ENCODE data around the gene SMTNL1.
"Not testable (repeated sequence)": the region's sequence is repeated elsewhere in the genome, so short reads cannot be mapped to it uniquely, and the experiment has no call there.

The SMTNL1 gene

DNA sequence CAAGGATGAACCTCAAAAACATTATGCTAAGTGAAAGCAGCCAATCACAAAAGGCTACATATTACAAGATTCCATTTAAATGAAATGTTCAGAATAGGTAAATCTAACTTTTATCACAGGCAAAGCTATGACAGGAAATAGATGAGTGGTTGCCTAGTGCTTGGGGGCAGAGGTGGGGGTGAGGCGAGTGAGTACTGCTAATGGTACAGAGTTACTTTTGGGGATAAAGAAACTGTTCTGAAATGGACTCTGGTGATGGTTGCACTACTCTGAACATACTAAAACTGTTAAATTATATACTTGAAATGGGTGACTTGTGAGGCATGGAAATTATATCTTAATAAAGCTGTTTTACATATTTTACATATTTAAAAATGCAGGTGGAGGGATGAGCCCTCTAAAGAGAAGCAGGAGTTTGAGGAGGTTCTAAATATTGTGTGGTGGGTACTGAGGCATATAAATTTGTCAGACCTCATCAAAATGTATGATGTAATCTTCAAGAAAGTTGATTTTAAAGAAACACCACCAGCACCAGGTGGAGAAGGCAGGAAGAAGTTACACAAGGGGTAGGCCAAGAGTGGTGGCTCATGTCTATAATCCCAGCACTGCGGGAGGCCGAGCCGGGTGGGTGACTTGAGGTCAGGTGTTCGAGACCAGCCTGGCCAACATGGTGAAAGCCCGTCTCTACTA lies 25.5 kb upstream of the SMTNL1 start:
- peak; percentile 18 for DNase-seq

DNA sequence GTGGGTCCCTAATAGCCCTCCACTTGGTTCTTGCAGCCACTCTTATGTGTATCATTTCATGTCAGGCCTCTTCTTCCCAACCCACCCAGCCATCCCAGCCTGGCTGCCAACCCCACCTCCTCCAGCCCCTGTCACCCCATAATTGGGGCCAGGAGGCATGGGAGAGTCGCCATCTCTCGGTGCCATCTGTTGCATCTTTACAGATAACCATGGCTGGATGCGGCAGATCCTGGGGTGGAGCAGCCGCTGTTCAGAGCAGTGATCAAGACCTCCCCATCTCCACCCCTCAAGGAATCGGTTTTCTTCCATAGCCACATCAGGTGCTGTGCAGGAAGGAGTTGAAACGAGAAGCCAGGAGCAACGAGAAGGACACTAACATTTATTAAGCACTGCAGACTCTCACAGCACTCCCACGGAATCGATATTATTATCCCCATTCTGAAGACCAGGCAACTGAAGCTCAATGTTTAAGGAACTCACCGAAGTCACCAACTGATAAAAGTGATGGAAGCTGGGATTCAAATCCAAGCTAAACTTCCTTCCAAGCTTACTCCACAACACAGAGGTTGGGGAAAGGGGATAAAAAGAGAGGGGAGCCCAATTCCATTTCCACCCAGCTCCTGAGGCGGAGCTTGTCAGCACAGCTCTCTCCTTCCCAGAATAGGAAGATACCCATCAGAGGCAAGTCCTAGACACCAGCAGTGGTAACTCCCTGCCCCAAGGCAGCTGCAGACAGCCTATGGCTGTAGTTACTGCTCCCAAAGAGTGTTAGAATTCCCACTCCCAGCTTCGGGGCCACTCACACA lies 24.5 kb upstream of the SMTNL1 start:
- DNase-seq = peak; percentile 71

DNA sequence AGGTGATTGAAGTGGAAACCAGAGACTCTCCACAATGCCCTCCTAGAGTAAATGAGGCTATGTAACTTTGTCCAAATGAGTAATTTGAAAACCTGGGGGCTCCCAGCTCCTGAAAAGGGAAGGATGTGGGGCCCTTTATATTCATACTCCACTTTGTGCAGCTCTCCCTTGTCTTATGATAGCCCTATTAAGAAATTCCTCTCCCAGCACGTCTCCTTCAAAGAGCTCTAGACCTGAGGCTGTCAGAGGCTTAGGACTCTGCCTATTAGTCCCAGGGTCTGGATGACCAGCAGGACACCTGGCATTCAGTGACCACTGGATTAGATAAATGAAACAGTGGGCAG lies 24.0 kb upstream of the SMTNL1 start:
- DNase-seq = no peak

DNA sequence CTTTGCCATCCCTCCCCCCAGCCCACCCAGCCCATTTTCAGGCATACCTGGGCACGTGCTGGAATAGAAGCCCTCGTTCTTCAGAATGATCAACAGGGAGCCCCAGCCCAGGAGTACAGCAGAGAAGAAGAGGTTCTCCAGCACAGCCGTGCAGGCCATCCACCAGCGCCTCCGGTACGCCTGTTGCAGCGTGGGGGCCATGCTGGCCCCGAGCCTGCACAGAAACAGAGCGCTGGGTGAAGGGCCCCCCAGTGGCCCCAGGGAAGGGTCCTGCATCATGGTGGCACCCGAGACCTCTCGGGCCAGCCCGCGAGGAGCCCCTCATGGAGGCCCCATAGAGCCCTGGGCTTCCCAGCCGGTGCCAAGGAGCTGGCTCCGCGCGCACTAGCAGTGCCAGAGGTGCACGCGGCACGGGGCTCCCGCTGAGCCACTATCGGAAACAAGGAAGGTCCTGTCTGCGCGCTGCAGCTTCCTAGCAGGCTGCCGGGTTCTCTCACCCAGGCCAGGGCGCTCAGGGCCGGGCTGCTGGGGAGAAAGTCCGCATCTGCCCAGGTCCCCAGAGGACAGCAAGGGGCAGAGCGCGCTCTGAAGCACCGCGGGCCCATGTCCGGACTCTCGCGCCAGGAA lies 23.4 kb upstream of the SMTNL1 start:
- peak; percentile 64 for DNase-seq

DNA sequence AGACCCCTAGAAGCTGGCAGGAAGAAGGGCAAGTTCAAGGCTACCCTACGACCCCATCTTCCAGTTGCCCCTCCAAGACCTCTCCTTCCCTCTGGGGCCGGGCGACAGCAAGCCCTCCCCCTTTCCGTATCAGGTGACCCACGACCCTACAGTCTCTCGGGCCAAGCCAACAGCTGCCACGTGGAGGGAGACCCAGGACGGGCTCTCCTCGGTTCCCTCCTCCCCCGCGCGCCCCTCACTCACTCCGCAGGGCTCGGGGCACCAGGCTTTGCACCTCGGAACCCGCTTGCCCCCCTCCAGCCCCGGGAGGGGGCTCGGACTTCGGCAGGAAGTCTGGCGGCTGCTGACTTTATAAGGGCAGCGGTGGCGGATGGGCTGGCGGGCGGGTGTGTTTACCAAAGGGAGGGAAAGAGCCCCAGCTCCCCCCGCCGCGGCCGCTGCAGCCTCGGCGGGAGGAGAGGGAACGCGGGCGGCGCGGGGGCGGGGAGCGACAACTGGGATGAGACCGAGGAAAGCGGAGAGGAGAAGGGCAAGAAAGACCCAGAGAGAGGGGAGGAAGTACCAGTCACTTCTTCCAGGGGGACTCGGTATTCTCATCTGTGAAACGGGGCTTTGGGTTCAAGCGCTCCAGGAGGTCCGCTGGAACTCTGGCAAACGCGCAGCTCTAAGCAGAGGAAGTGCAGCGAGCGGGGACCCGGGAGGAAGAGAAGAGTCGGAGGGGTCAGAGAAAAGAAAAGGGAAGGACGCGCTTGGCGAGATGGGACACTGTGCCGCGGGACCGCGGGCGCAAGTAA lies 22.7 kb upstream of the SMTNL1 start:
- peak; percentile 64 for DNase-seq

DNA sequence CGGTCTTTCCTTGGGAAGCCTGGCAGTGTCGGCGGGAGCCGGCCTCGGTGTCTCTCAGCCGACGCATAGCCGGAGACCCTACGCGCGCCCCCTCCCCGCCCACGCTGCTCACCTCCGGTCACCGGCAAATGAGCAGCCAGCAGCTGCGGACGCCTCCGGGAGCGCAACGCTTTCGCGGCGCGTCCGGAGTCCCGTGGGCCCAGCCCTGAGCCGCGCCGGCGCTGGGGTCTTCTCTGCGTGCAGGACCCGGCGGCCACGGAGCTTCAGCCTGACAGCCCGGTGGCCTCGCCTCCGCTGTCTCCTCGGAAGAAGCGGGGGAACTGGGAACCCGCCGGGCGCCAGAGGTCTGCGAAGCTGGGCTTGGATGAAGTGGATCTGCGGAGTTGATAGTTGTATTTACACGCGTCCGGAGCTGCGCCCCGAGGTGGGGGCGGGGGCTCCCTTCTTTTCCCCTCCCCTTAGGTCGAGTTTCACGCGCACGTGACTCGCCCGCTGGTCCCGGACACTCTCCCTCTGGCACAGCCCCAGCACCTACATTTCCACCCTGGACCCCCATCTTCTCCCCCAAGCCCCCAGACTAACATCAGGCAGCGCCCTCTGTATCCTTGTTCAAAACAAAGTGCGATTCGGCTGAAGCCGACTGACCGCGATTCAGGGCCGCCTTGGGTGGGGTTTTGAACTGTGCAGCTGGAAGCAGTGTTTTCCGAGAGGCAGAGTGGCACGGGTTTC lies 21.9 kb upstream of the SMTNL1 start, which contains the start of gene SLC43A1:
SLC43A1 (minus strand) TSS at position 371 of the 729 bp plus-strand sequence. CDS start 1,591 bp downstream, outside the sequence.
- DNase-seq = peak; percentile 77

DNA sequence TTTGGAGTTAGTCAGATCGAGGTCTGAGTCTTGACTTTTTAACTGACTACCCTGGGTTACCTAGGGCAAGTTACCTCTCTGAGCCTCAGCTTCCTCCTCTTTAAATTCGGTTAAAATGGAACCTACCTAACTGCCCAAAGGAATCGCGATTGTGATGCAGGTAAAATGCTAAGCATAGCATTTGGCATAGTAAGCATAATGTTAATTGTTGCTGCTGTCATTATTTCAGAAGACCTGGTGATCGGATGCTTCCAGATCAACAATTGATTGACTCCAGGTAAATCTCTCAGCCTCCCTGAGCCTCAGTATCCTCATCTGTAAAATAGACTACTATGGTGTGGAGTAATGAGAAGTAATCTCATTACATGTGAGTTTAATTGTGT lies 21.3 kb upstream of the SMTNL1 start:
- DNase-seq = no peak

DNA sequence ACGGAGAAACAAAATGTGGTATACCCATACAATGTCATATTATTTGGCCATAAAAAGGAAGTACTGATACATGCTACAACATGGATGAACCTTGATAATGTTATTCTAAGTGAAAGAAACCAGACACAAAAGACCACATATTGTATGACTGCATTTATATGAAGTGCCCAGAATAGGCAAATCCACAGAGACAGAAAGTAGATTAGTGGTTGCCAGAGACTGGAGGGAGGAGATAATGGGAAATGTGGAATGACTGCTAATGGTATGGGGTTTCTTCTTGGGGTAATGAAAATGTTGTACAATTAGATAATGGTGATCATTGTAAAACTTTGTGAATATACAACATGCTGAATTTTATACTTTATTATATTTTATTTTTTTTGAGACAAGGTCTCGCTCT lies 16.3 kb upstream of the SMTNL1 start:
- peak; percentile 27 for DNase-seq

DNA sequence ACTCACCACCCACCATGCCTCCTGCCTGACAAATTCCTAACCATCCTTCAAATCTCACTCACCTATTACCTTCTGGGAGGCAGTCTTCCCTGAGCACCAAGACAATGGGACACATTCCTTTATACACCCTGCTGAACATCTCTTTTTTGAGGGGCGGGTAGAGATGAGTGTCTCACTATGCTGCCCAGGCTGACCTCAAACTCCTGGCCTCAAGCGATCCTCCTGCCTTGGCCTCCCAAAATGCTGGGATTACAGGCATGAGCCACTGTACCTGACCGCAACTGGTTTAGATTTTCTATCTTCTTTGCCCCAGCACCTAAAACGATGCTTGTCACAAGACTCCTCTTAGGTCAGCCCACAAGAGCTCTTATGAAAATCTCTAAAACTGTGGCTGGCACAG lies 14.0 kb upstream of the SMTNL1 start:
- DNase-seq = no peak

DNA sequence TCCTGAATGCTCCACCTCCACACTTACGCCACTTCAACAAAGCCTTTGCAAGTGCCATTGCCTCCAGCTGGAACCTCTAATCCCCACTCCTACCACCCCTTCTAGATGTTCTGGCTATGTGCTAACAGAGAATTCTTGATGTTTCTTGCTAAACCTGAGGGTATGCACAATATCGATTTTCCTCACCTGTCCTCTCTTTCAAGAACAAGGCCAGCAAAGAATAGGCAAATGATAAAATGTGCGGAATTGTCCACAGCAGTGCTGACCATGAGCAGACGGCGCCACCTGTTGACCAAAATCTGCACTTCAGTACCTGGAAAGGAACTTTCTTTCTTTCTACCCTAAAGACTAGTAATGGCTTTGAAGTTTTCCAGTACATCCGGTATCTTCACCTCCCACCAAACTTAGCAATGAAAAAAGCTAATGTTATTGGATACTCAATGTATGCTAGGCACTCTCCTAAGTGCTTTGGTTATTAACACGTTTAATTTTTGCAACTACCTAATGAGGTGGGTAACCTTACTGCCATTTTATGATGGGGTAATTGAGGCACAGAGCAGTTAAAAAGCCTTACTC lies 10.3 kb upstream of the SMTNL1 start:
- DNase-seq = peak; percentile 82

DNA sequence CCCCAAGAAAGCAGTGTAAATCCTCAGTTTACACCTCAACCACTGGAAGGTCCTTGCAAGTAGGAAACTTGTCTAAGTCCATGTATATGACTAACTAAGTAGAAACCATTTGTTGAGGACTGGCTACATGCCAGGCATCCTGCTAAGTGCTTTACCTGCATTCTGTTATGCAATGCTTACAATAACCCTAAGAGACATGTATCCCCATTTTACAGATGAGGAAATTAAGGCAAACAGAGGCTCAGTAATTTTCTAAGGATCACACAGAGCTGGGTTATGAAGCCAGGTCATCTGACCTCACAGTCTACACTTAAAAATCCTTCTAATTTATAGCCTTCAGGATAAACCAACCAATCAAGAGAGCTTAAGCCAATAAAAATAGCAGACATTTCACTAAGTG lies 8.4 kb upstream of the SMTNL1 start:
- DNase-seq = no peak

DNA sequence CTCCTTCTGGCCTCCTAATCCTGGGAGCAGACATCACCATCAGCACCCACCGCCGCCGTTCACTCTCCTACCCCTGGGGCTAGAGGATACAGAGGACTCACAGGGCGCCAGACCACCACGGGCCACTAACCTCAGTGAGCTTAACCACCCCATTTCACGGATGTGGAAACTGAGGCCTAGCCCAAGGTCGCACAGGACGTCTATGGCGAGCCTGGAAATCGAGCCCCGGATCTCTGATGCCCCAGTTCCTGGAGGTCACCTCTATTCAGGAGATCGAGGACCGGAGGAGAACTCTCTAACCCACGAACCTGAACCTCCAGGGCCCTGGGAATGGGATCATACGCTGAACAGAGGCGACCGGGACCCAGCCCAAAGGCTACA lies 7.2 kb upstream of the SMTNL1 start:
- no peak for DNase-seq

DNA sequence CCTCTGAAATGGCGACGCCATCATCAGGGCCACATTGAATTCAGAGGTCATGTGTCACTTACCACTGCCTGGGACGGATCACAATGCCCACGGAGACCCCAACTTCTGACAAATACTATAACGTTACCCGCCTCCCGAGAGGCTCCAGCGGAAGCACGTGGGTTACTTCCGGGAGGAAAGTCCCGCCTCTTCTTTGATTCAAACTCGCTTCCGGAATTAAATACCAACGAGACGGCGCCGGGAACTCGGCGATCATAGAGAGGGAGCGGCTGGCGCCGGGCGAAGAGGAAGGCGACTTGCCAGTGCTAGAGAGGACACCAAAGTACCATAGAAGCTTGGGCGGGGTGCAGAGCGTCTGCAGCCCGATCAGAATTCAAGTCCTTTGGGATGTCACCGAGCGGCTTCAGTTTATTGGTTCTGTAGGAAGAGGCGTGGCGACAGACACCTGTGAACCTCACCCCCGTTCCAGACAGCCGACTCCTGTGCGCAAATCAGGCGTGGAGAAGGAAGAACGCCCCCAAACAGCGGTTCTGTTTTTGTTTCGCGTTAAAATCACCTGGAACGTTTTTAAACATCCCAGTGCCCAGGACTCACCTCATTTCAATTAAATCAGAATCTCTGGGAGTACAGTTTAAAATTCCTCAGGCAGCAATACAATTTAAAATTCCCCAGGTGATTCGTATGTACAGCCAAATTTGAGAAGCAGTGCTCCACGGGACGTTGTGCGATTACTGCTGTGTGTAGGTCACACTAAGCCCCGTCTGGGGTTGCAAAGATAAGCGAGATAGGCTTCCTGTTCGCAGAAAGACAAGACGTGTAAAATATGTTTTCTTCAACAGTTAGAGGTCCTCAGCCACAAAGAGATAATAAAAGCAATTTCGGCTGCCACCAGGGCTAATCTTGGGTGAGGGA lies 6.5 kb upstream of the SMTNL1 start, which contains the start of gene TIMM10:
TIMM10 (minus strand) TSS at position 159 of the 912 bp plus-strand sequence. CDS start 565 bp downstream, outside the sequence.
- DNase-seq = peak; percentile 99

DNA sequence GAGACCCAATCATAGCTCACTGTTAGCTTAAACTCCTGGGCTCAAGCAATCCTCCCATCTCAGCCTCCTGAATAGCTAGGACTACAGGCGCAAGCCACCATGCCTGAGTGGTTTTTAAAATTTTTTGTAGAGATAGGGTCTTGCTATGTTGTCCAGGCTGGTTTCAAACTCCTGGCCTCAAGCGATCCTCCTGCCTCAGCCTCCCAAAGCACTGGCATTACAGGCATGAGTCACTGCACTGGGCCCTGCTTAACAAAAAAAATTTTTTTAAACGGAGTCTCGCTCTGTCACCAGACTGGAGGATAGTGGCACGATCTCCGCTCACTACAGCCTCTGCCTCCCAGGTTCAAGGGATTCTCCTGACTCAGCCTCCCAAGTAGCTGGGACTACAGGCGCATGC lies 2.9 kb upstream of the SMTNL1 start:
- DNase-seq = not testable (repeated sequence)

DNA sequence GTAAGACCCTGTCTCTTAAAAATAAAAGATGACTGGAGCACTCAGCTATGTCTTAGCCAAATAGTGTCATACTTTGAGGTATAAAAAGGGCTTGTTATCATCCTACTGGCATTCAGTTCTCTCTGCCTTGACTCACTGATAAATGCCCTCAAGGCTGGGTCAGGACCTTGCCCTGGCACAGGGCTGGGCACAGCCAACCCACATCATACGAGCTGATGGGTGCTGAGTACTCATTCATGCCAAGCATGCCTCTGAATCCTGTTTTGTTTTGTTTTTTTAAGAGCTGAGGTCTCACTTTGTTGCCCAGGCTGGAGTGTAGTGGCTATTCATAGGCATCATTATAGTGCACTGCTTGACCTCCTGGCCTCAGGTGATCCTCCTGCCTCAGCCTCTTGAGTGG lies 1.9 kb downstream of the SMTNL1 start:
- no peak for DNase-seq

DNA sequence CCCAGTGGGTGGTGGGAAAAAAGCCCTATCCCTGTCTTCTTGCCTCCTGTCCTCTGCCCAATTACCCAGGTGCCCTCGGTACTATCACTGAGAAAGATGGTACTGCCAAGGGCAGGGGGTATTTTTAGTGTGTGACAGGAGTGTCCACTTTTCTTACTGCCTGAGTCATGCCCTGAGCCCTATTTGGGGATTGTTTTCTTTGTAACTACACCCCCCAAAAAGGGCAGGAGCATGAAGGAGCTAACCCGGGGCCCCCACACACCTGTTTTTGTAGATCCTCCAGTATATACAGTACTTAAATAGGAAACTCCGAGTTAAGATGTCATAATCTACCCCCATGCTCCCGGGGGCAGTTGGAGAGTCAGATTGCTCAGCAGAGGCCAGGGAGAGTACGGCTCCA lies 3.8 kb downstream of the SMTNL1 start:
- no peak for DNase-seq

DNA sequence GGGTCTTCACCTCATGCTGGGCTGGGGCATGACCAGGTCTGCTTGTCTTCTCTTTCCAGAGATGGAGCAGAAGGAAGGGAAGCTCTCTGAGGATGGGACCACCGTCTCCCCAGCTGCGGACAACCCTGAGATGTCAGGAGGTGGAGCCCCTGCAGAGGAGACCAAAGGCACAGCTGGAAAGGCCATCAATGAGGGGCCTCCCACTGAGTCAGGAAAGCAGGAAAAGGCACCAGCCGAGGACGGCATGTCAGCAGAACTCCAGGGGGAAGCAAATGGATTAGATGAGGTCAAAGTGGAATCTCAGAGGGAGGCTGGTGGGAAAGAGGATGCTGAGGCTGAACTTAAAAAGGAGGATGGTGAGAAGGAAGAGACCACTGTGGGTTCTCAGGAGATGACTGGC lies 5.2 kb downstream of the SMTNL1 start:
- no peak for DNase-seq

DNA sequence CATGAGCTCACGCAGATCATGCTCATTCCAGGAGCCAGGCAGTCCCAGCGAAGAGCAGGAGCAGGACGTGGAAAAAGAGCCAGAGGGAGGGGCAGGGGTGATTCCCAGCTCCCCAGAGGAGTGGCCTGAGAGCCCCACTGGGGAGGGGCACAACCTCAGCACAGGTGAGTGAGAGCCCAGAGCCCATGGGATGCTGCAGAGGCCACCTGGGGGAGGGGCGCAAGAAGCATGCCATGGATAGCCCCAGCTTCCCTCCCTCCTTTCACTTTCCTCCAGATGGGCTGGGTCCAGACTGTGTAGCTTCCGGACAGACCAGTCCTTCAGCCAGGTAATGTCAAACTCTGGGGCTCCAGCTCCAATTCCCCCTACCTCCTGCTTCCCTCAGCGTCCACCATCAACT lies 6.2 kb downstream of the SMTNL1 start:
- DNase-seq = no peak

DNA sequence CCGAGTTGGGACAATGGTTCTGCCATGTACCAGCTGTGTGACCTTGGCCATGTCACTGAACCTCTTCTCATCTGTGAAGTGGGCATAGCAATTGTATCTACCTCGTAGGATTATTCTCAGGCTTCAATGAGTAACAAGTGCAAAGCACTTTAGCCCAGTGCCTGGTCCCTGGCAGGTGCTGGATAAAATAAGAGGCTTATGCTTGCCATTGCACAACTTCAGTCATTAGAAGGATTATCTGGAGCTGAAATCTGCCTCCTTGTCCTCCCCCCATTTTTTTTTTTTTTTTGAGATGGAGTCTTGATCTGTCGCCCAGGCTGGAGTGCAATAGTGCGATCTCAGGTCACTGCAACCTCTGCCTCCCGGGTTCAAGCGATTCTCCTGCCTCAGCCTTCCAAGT lies 7.2 kb downstream of the SMTNL1 start:
- DNase-seq = no peak

DNA sequence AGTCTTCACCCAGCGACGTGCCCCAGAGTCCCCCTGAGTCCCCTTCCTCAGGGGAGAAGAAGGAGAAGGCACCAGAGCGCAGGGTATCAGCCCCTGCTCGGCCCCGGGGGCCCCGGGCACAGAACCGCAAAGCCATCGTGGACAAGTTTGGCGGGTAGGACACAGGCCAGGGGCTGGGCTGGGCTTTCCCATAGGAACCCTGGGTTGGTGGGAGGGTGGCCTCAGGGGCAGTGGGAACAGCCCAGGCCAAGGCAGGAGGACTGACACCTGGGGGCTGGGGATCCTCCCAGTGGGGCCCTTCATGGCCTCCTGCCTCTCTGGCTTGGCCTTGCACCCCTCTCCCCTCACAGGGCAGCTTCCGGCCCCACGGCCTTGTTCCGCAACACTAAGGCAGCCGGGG lies 8.5 kb downstream of the SMTNL1 start:
- DNase-seq = no peak

DNA sequence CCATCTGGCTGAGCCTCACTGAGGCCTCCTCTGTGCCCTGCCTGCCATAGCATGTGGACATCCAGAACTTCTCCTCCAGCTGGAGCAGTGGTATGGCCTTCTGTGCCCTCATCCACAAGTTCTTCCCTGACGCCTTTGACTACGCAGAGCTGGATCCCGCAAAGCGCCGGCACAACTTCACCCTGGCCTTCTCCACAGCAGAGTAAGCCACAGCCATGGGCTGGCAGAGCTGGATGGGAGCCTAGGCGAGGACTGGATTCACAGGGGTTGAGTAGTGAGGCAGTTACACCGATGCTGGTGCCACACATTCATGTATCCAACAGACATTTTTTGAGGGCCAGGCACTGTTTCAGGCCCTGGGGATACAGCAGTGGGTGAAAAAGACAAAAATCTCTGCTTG lies 9.1 kb downstream of the SMTNL1 start:
- DNase-seq = no peak

Measured in OCI-M1 (cell line).